ENCODE results near the gene H1-8.

H1-8 gene

GRCh38 chr3:129575233-129575996 lies 32.4 kb downstream of the H1-8 start:
- DNase-seq, result no peak

DNA sequence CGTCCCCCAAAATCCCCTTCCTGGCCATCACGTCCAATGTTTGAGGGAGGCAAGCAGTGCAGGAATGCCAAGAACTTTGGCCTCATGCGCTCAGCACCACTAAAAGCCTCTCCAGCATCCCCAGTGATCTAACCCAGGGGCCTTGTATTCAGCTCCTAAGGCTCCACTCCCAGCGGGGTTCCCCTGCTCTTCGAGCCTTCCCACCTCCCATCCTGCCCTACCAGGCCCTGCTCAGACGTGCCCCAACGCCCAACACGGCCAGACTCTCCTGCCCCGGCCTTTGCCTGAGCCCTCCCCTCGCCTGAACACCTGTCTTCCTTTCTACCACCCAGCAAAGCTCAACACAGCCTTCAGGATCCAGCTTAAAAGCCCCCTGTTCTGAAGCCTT lies 33.0 kb downstream of the H1-8 start:
- DNase-seq, result no peak

DNA sequence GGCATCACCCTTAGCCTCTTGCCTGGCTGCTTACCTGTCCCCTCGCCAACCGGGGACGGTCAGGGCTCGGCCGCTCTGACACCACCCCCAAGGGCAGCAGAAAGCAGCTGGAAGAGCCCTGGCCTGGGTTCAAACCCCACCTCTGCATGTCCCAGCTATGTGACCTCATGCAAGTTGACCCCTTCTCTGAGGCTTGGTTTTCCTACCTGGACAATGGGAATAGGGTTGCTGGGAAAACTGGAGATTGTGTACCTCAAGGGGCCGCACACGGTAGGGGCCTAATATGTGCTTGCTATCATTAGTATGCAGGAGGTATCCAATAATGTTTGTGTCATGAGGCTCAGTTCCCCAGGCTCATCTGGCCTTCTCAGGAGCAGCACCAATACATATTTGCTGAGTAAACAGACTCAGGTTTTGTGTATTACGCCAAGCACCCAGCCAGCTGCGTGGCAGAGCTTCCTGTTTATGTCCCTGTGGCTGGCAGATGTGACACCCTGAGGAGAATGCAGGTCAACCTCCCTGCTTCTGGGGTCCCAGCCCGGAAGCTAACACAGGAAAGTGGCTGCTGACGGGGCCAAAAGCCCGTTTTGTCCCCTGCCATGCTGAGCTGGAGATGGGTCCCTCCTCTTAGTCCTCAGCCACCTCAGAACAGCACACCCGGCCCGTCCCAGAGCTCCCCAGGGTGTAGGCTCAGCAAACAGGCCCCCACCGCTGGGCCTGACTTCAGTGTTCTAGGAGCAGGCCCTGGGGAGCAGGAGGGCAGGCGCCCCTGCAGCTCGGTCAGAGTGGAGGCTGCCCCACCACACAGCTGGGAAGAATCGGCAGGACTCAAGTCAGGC lies 33.8 kb downstream of the H1-8 start:
- DNase-seq, result peak; percentile 66

DNA sequence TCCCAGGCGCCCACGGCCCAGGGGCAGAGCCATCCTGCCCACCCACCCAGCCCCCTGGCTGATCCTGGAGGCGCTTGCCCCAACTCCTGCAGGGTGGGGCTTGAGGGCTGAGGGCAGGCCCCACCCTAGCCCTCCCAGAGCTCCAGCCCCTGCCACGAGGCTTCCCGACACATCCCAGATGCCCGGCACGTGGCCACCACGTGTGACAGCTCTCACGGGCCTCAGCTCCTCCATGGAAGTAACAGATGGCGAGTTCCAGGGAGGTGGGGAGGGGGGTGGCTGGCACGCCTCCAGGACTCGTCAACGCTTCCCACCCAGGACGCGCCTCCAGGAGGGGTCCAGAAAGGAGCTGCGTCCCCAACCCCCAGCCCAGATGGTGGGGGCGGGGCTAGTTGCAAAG lies 34.4 kb downstream of the H1-8 start:
- DNase-seq, result peak; percentile 68

DNA sequence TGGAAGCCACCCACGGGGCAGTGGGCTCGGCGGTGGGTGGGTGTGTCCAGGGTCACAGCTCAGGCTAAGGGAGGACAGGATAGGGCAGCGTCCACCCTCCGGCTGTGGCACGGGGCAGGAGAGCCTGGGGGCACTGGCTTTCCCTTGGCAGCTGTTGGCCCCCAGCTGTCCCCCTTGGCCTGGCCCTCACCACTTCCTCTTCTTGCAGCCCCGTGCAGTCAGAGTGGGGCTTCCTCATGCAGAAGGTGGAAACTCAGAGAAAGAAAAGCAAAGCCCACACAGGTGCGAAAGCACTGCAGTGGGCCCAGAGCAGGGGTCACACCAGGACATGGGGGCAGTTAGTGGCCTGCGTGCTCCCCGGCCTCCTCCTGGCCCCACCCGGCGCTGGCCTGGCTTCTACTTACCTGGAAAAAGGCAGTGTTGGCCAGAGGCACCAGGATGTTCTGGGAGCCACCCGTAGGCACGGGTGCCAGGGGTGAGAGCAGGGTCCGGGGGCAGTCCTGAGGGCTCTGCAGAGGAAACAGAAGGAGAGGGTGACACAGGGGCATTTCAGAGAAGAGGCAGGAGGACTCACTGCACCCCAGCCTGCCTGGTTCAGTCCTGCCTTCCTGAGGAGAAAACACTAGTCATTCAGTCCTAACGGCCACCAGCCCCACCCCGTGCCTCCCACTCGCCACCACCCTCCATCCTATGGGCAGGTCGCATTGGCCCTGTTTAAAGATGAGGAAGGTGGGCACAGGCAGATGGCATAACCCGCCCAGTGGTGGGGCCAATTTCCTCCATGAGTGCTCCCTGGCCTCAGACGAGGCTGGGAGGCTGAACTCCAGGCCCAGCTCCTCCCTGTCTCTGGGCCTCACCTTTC lies 35.2 kb downstream of the H1-8 start:
- no peak for DNase-seq

GRCh38 chr3:129579991-129580390 lies 37.0 kb downstream of the H1-8 start:
- no peak for DNase-seq

DNA sequence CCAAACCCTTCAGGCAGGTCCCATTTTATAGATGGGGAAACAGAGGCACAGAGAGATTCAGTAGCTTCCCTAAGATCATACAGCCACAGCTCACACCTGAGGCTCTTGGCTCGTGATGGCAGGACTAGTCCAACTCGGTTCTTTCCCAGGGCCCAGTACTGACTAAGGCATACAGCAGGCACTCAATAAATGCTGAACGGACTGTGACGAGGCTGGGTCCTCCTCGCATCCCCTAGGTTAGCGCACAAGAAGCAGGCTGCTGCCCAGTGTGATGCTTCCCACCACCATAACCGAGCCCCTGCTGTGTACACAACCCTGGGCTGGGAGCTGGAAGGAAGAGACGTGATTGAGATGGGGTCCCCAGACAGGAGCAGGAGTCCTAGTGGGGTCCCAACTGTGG lies 38.6 kb downstream of the H1-8 start:
- no peak for DNase-seq

GRCh38 chr3:129582799-129583198 lies 39.8 kb downstream of the H1-8 start:
- DNase-seq, result no peak

DNA sequence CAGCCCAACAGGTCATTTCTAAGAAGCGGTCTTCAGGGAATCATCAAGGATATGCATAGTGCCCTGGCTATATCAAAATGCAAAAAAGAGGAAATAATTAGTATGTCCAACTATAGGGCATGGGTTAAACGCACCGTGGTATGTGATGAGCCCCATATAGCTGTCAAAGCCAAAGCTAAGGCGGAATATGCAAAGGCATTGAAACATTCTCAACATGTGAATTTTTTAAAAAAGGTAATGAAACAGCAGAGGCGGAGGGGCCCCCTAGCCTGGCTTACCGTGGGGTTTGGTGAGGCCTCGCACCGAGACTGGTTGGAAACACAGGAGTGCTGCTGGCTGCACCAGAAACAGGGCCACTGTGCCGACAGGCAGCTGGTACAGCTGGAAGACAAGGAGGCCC lies 40.3 kb downstream of the H1-8 start:
- no peak for DNase-seq

DNA sequence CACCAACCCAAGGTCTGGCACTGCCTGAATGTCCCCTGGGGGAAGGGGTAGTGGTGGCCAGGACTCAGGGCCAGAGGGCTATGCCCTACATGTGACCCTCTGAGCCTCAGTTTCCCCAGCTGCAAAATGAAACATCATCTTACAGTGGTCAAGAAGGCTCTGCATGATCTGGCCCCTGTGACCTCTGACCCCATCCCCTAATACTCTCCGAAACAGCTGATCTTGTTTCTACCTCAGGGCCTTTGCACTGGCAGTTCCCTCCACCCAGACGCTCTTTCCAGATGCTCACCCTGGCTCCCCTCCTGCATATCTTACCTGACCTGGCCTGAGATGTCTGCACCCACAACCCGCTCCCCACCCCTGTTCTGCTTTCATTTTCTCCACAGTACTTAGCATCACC lies 41.7 kb downstream of the H1-8 start:
- no peak for DNase-seq

DNA sequence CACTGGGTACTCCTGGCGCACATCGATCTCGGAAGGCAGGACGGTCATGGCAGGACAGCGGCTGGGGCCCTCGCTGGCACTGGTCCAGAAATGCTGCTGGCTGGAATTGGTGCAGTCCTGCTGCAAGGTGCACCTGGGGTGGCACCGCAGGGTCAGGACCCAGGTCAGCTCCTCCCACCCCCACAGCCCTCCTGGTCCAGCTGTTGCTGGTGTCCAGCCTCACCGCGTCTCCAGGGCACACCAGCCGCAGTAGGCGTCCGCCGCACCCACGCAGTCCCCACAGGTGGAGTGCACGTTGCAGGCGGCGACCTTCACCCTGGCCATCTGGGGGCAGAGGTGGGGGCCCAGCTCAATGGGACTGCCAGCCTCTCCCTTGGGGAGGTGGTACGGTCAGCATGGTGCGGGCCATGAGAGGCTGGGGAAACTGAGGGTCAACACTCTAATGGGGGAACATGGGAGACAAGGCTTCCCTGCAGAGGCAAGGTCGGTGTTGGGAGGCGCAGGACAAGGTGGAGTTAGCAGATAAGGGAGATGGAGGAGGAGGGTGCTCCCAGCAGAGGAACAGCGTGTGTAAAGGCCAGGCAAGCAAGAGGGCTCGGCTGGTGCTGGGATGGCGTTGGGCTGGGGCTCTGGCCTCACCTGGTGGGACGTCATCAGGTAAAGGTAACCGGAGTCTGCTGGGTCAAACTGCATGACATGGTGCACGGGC lies 43.1 kb downstream of the H1-8 start:
- DNase-seq, result no peak

DNA sequence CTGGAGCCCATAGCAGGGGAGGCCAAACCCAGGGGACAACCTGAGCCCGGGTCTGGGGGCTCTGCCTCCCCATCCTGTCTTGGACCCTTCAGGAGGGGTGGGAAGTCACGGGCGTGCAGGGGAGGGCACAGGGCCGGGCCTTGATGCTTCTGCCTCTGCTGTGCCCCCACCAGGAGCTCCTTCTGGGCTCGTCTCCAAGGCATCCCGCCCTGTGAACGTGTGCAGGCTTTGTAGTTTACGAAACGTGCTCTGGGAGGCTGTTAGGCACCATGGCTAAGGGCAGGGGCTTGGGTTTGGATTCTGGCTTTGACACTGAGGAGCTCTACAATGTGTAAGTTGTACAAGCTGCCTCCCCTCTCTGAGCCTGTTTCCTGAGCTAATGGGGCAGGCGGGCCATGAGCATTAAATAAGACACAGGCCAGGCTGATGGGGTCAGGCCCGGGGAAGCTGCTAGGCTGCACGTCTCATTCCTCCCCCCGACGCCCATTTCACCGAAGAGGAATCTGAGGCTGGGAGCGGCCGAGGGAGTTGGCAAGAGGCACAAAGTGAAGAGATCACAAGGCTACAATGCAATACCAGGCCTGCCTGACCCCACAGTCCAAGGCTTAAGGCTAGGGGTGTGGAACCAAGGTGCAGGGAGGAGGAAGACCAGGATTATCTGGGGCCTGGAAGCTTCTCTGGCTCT lies 43.9 kb downstream of the H1-8 start:
- DNase-seq, result no peak

DNA sequence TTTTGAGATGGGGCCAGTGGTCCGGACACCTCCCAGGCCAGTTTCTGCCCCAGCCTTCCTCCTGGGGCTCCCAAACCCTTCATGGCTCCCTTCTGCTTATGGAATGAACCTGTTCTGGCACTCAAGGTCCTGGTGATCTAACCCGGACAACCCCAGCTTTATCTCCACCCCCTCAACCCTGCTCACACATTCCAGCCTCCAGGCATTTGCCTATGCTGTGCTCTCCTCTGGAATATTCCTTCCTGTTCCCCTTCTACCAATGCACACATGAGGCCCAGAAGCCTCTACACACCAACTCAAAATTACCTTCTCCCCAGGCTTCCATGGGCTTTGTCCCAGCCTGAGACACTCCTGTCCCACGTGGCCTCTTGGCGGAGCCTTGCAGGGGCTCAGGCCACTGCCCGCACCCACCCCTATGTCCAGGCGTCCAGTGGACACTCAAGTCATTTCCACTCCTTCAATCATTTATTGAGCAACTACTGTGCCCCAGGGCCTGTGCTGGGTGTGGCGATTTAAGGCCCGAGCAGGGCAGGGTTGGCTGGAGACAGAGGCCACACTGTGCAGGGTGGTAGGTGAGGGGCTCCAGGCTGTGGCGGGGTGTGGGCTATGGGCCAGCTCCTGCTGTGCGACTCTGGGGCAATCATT lies 44.7 kb downstream of the H1-8 start:
- no peak for DNase-seq

- no peak for DNase-seq
These were observed 47.2 kb downstream of the H1-8 start for GRCh38 chr3:129590215-129590614.

GRCh38 chr3:129591932-129592331 lies 49.0 kb downstream of the H1-8 start:
- DNase-seq, result no peak

DNA sequence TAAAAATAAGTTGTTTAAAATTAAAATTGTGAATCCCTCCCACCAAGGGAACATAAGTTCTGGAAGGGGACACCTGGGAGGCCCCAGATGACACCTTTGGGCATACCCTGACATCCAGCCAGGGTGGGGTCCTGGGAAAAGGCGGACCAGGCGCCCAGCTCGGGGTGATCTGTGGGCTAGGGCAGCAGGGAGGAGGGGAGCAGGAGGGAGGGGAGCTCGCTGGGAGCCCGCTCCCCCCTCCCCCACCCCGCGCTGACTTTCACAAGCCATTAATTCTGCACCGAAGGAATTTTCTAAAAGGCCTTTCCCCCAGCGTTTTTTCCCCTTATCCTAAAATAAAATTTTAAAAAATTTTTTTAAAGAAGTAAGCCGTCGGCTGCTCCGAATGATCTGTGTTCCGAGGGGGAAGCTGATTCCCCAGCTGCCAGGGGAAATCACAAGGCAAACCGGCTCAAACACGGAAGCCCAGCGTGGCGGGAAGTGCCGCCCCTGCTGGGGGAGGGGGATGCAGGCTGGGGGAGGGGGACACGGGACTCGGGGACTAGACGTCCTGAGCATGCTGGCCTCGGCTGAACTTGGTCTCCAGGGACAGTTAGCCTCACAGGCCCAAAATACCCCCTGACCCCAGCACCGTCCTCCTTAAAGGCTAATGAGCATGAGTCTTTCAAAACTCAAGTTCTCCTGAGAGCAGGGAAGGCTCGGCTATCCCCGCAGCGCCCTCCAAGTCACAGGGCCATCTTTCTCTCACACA lies 49.6 kb downstream of the H1-8 start:
- no peak for DNase-seq

DNA sequence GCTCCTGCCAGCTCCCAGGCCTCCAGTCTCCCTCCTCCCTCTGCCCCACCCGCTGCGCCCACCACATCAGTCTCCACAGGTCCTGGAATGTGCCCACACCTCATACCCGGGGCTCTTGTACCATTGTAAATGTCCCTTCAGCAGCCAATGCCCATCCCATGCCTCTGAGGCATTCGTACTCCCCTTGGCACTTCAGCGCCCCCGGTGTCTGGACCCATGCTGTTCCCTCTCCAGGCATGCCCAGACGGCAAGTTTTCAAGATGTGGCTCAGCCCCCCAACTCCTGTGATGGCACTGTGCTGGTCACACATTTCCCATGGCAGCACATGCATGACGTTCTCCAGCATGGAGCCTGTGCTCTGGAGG lies 50.2 kb downstream of the H1-8 start:
- DNase-seq, result no peak

- peak; percentile 92 for DNase-seq
These were observed 50.8 kb downstream of the H1-8 start for GRCh38 chr3:129593595-129594339.

DNA sequence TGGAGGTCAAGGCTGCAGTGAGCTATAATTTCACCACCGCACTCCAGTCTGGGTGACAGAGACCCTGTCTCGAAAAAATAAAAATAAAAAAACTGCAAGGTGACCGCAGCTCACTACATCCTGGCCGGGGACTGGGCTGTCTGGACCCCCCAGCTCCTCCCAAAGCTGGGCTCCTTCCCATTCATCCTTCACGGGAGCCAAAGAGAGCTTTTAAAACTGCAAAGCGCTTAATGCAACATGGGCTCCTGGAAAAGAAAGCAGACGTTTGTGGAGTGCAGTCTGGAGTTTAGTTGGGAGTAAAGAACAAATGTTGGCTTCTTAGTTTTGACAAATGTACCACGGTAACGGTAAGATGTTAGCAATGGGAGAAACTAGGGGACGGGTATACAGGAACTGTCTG lies 51.4 kb downstream of the H1-8 start:
- DNase-seq, result no peak

- no peak for DNase-seq
These were observed 52.0 kb downstream of the H1-8 start for GRCh38 chr3:129594907-129595390.

Data from NCI-H1092 (cell line).